ENCODE results near the gene SUFU. TPM values are rescaled to one million over a fixed set of nuclear protein-coding genes. Genes with fewer than 3 reads are reported as not detected.

The SUFU gene
- total and polyA plus RNA-seq, 2 of the 8 experiments (the other 6 are each of a cell fraction or from before 2014, with no cell fraction given): 7.0 to 10.8 TPM

- TF ChIP-seq EP300 (IDR thresholded peaks at IDR 0.05; ENCODE audit: borderline replicate concordance in 1 of 2, low read depth in 2 of 2, low read length in 2 of 2): peak; percentile 17 to 96
- TF ChIP-seq ASH2L (IDR thresholded peaks at IDR 0.05; ENCODE audit: low read length): peak; percentile 78
- TF ChIP-seq SP4 (IDR thresholded peaks at IDR 0.05; ENCODE audit: low read length): no peak
- no peak for TF ChIP-seq KDM1A (IDR thresholded peaks at IDR 0.05; ENCODE audit: borderline replicate concordance, low read length)
- TF ChIP-seq CBX5 (IDR thresholded peaks at IDR 0.05; ENCODE audit: low read depth, low read length): no peak
- peak; percentile 43 for TF ChIP-seq TAF7 (optimal IDR thresholded peaks at IDR 0.05; ENCODE audit: borderline replicate concordance, low read depth, low read length)
- TF ChIP-seq TEAD4 (IDR thresholded peaks at IDR 0.05; ENCODE audit: low read depth, low read length): no peak
- TF ChIP-seq POLR2AphosphoS5 (IDR thresholded peaks at IDR 0.05; ENCODE audit: low read depth, low read length): peak; percentile 68
- peak; percentile 71 for TF ChIP-seq TBP (IDR thresholded peaks at IDR 0.05; ENCODE audit: low read depth, low read length)
- no peak for TF ChIP-seq SIX5 (IDR thresholded peaks at IDR 0.05; ENCODE audit: low read depth, low read length)
- TF ChIP-seq NANOG (IDR thresholded peaks at IDR 0.05; ENCODE audit: insufficient read depth, low read depth, low read length, poor library complexity, severe bottlenecking): no peak
- TF ChIP-seq PHF8 (conservative IDR thresholded peaks at IDR 0.05; ENCODE audit: low read depth, low read length): 0 out of 2 replicates have a peak, but pooled peaks have one; percentile 27
- 0 out of 2 replicates have a peak, but pooled peaks have one; percentile 28 for TF ChIP-seq ATF3 (IDR thresholded peaks at IDR 0.05; ENCODE audit: insufficient read depth, low read depth, low read length)
- TF ChIP-seq SP1 (IDR thresholded peaks at IDR 0.05; ENCODE audit: low read depth, low read length): peak; percentile 87
- peak; percentile 58; the same call in 1 of the 2 replicates for TF ChIP-seq EGR1 (IDR thresholded peaks at IDR 0.05; ENCODE audit: borderline replicate concordance, low read depth, low read length)
- TF ChIP-seq CHD1 (IDR thresholded peaks at IDR 0.05; ENCODE audit: low read depth, low read length): no peak
- no peak for TF ChIP-seq SIN3A (conservative IDR thresholded peaks at IDR 0.05 in 1 of 2, IDR thresholded peaks at IDR 0.05 in 1 of 2; ENCODE audit: low read depth in 1 of 2, low read length in 2 of 2)
- TF ChIP-seq RFX5 (IDR thresholded peaks at IDR 0.05; ENCODE audit: borderline replicate concordance, low read depth, low read length): no peak
- TF ChIP-seq SAP30 (IDR thresholded peaks at IDR 0.05; ENCODE audit: insufficient read depth, insufficient replicate concordance, low read length): no peak
- TF ChIP-seq JUN (IDR thresholded peaks at IDR 0.05; ENCODE audit: low read depth, low read length): peak; percentile 93
- peak; percentile 67; the same call in 1 of the 2 replicates for TF ChIP-seq FOSL1 (IDR thresholded peaks at IDR 0.05; ENCODE audit: insufficient read depth, low read depth, low read length)
- TF ChIP-seq POLR2A (IDR thresholded peaks at IDR 0.05; ENCODE audit: control extremely low read depth in 1 of 2, low read depth in 2 of 2, low read length in 2 of 2): peak; percentile 65 to 81; a peak in 2 of 3 replicates
- peak; percentile 52; the same call in 1 of the 2 replicates for TF ChIP-seq TAF1 (IDR thresholded peaks at IDR 0.05; ENCODE audit: low read depth, low read length)
- no peak for TF ChIP-seq RXRA (IDR thresholded peaks at IDR 0.05; ENCODE audit: insufficient read depth, low read depth, low read length)
- TF ChIP-seq MAX (IDR thresholded peaks at IDR 0.05): peak; percentile 57; the same call in 1 of the 2 replicates
Observed at GRCh38 chr10:102627736-102628293, 124.0 kb downstream of the SUFU start (continued).

All from H1 (cell line).